DMS79 (cell line): ENCODE data around the gene SURF2.

ENCODE experiments used
- DNase-seq: peaks from one replicate; lab custom pipeline; 2025; lab: John Stamatoyannopoulos, UW

SURF2 gene

GRCh38 chr9:133335924-133336811, 20.2 kb upstream of the SURF2 start, which contains the start of gene SURF6:
Gene SURF6 (minus strand): TSS chr9:133336188. CDS start chr9:133336132, 56 bp downstream.
- peak; percentile 76 for DNase-seq

- DNase-seq, result no peak
Measured at GRCh38 chr9:133339641-133340040, 16.7 kb upstream of the SURF2 start.

GRCh38 chr9:133340256-133340655, 16.1 kb upstream of the SURF2 start:
- no peak for DNase-seq

- no peak for DNase-seq
Measured at GRCh38 chr9:133340916-133341315, 15.4 kb upstream of the SURF2 start.

GRCh38 chr9:133341369-133342068, 14.8 kb upstream of the SURF2 start:
- no peak for DNase-seq

- no peak for DNase-seq
Measured at GRCh38 chr9:133342069-133342406, 14.3 kb upstream of the SURF2 start.

GRCh38 chr9:133342570-133342969, 13.8 kb upstream of the SURF2 start:
- no peak for DNase-seq

GRCh38 chr9:133344071-133344470, 12.3 kb upstream of the SURF2 start:
- DNase-seq, result no peak

GRCh38 chr9:133344979-133345378, 11.4 kb upstream of the SURF2 start:
- DNase-seq, result no peak

- no peak for DNase-seq
Measured at GRCh38 chr9:133345596-133345995, 10.8 kb upstream of the SURF2 start.

GRCh38 chr9:133346021-133346785, 10.1 kb upstream of the SURF2 start:
- DNase-seq, result no peak

- no peak for DNase-seq
Measured at GRCh38 chr9:133347515-133347984, 8.8 kb upstream of the SURF2 start.

GRCh38 chr9:133347985-133348717, 8.2 kb upstream of the SURF2 start, which contains the start of the genes MED22 and RPL7A:
Gene MED22 (minus strand): TSS chr9:133348131. CDS start chr9:133346662, 1,469 bp downstream.
Gene RPL7A (plus strand): TSS chr9:133348218. CDS start chr9:133348244, 26 bp downstream.
- DNase-seq, result peak; percentile 80

- no peak for DNase-seq
Measured at GRCh38 chr9:133348718-133349573, 7.4 kb upstream of the SURF2 start.

- DNase-seq, result no peak
Measured at GRCh38 chr9:133349965-133350616, 6.3 kb upstream of the SURF2 start.

- no peak for DNase-seq
Measured at GRCh38 chr9:133351526-133351907, 4.8 kb upstream of the SURF2 start.

GRCh38 chr9:133351908-133352634, 4.3 kb upstream of the SURF2 start:
- no peak for DNase-seq

- no peak for DNase-seq
Measured at GRCh38 chr9:133352635-133353340, 3.6 kb upstream of the SURF2 start.

- no peak for DNase-seq
Measured at GRCh38 chr9:133353548-133353947, 2.8 kb upstream of the SURF2 start.
